ENCODE results near the gene FGFRL1.

The FGFRL1 gene

GRCh38 chr4:993111-994029, 18.1 kb upstream of the FGFRL1 start, which contains the start of gene SLC26A1:
Gene SLC26A1, minus strand, starts transcription at chr4:993404. Its CDS starts 1,701 bp downstream, at chr4:991703.
- DNase-seq = peak; percentile 94

- DNase-seq = no peak
Observed at GRCh38 chr4:995311-996026, 16.0 kb upstream of the FGFRL1 start.

DNA sequence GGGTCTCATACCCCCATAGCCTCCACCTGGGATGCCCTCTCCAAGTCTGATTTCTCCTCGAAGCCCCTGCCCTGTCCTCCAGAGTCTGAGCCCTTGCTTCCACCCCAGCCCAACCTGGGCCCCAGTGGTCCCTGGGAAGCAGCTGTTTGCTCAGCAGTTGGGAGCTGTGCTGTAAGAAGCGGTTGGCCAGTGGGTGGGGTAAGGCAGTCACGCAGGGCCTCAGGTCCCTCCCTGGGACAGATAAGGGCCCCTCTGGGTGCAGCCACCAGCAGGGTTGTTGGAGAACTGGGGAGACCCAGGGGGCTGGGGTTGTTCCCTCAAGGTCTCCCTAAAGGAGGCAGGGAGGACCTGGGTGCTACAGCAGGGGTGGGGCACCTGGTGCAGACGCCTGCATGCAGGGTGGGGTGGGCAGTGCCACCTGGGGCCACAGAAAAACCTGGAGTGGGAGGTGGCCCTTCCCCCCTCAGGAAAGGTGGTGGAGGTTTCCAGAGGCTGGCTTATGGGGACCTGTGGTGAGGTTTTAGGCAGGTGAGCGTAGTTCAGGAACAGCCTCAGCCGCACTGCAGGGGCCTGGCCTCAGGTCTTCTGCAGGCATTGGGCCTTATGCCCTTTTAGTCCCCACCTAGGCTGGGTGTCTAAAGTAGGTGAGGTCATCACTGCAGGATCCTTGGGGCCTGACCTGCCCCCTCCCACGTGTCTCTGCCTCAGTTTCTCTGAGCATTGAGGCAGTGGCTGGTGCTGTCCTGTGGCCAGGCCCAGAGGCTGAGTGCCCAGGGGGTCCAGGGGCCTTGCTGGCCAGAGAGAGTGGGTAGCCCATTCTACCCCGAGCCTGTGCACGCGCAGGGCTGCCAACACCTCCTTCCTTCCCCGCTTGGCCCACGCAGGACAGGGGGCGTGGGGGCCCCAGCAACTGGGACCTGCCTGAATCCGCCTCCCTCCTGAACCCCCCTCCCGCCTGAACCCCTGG, 15.1 kb upstream of the FGFRL1 start:
- DNase-seq = no peak

GRCh38 chr4:996997-997374, 14.4 kb upstream of the FGFRL1 start:
- no peak for DNase-seq

- peak; percentile 76 for DNase-seq
Observed at GRCh38 chr4:997375-998071, 13.9 kb upstream of the FGFRL1 start.

DNA sequence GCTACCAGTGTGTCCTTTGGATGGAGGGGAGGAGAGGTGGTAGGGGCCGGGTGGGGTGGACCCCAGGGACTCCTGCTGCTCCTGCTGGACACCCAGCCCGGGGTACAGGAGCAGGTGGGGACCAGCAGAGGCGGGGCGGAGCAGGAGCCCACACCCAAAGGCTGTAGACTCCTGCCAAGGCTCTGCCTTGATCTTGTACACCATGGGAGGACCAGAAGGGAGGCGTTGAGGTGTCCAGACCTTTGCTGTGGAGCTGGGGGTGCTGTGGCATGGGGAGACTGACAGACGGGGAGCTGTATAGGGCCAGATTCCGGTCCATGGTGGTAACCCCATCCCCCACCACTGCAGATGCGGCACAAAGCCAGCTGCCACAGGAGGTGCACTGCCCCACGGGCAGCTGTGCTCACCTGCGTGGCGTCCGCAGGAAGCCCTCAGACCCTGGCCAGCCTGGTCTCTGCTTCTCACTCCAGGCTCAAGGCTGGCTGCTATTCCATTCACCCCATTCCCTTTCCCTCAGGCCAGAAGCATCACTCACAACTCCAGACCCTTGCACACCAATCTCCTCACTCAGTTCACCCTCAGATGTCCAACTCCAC, 13.2 kb upstream of the FGFRL1 start:
- peak; percentile 59 for DNase-seq

DNA sequence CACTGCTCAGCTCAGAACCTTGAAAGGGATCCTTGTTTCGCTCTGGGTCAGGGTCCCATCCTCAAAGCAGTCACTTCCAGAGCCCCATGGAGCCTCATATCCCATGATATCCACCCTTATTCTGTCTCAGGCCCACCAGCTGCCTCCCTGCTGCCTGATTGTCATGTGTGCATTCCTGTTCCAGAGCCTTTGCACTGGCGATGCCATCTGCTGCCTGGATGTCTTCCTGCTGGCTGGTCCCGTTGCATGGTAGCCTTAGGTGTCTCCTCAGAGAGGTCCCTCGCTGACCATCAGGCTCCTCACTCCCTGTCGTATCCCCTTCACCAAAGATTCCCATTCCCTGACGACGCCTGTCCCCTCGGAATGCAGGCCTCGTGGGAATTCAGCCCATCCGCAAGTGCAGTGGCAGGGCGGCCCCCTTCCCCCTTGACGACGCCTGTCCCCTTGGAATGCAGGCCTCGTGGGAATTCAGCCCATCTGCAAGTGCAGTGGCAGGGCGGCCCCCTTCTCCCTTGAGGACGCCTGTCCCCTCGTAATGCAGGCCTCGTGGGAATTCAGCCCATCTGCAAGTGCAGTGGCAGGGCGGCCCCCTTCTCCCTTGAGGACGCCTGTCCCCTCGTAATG, 12.1 kb upstream of the FGFRL1 start:
- DNase-seq = peak; percentile 76

- DNase-seq = no peak
Observed at GRCh38 chr4:999882-1000425, 11.5 kb upstream of the FGFRL1 start.

GRCh38 chr4:1000686-1001260, 10.7 kb upstream of the FGFRL1 start:
- DNase-seq = no peak

GRCh38 chr4:1001561-1002130, 9.8 kb upstream of the FGFRL1 start:
- no peak for DNase-seq

GRCh38 chr4:1002131-1002630, 9.2 kb upstream of the FGFRL1 start:
- DNase-seq = peak; percentile 80

DNA sequence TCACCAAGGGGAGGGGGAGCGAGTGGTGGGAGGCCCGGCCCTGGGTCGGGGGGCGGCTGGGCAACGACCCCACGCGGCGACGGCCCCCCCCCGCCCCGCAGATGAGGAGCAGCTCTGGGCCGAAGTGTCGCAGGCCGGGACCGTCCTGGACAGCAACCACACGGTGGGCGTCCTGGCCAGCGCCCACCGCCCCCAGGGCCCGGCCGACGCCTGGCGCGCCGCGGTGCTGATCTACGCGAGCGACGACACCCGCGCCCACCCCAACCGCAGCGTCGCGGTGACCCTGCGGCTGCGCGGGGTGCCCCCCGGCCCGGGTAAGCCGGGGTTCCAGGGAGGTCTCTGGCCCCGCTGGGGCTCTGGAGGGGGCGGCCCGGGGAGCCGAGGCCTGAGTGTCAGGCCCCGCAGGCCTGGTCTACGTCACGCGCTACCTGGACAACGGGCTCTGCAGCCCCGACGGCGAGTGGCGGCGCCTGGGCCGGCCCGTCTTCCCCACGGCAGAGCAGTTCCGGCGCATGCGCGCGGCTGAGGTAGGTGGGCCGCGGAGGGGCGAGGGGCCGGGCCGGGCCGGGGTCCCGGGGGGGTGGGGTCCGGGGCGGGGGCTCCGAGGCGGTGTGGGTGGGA, 8.7 kb upstream of the FGFRL1 start:
- peak; percentile 45 for DNase-seq

GRCh38 chr4:1003271-1004070, 8.0 kb upstream of the FGFRL1 start:
- no peak for DNase-seq

- DNase-seq = no peak
Observed at GRCh38 chr4:1004071-1004418, 7.4 kb upstream of the FGFRL1 start.

- no peak for DNase-seq
Observed at GRCh38 chr4:1004557-1005485, 6.6 kb upstream of the FGFRL1 start.

DNA sequence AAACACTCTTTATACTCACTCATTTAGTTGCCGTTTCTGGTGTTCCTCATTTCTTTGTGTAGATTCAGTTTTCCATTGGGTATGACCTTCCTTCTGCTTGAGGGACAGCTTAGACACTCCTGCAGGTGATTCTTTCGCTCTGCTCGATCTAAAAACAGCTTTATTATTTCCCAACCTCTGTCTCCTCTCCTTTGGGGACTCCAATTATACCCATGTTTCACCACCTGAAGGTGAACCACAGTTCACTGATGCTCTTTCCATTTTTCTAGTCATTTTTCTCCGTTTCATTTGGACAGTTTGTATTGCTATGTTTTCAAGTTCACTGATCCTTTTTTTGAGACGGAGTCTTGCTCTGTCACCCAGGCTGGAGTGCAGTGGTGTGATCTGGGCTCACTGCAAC, 4.6 kb upstream of the FGFRL1 start:
- no peak for DNase-seq

DNA sequence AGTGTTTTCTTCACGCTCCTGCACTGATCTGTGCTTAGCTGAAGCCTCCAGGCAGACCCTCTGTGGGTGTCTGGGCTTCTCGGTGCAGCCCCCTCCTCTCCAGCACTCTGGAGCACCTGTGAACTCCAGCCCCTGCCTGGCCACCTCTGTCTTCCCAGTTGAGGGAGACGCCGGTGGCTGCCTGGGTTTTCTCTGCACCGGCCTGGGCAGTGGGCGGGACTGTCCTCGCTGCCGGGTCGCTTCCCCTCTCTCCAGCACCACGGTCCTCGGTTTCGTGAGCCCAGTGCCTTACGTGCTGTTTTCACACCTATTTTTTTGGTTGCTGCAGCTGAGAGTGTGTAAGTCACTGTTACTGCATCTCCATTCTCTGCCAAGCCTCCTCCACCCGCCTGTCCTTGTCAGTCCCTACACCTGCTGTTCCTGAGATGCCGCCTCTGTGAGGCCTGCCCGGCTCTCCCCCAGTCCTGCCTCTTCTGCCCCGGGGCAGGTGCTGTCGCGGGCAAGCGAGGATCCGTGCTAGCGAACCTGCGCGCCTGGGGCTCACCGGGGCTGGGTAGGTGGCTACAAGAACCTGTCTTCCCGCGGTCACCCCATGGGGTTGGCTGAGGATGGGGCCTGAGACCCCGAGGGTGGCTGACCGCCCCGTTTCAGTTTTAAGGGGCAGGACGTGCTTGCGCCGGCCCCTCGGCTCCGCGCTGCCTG, 2.4 kb upstream of the FGFRL1 start:
- peak; percentile 88 for DNase-seq

Data from DMS53 (cell line).